ENCODE results near the gene BANF1.

DNA sequence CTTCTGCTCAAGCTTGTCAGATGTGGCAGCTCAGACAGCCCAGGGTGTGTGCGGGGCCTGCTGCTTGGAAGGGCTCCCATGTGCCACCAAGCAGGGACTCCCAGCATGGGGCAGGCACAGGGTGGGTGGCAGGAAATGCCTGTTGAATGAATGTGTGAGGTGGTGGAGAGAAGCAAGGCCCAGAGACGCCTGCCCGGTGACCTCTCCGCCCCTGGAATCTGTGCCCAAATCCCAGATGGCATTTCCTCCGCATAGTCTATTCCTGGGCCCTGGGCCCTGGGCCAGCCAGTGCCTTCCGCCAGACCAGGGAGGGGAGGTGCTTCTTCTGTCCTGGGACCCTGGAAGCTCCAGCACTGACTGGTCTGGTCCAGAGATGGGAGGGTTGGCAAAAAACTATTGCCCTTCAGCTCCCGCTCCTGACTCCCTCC lies 13.2 kb downstream of the BANF1 start:
- TF ChIP-seq POLR2A (IDR thresholded peaks at IDR 0.05) = no peak
- TF ChIP-seq, protein P1, sequence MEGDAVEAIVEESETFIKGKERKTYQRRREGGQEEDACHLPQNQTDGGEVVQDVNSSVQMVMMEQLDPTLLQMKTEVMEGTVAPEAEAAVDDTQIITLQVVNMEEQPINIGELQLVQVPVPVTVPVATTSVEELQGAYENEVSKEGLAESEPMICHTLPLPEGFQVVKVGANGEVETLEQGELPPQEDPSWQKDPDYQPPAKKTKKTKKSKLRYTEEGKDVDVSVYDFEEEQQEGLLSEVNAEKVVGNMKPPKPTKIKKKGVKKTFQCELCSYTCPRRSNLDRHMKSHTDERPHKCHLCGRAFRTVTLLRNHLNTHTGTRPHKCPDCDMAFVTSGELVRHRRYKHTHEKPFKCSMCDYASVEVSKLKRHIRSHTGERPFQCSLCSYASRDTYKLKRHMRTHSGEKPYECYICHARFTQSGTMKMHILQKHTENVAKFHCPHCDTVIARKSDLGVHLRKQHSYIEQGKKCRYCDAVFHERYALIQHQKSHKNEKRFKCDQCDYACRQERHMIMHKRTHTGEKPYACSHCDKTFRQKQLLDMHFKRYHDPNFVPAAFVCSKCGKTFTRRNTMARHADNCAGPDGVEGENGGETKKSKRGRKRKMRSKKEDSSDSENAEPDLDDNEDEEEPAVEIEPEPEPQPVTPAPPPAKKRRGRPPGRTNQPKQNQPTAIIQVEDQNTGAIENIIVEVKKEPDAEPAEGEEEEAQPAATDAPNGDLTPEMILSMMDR (IDR thresholded peaks at IDR 0.05) = no peak
